Adrenal gland (tissue), 5 donors: ENCODE data around the gene CASP6.

Experiments
- CTCF ChIP-seq, 6 experiments: fragments of 450-650 bp in 4 of 6; fragments of 200-600 bp in 2 of 6; sonication (generic) in 1 of 6; IDR thresholded peaks; 1 replicate in 5 of 6; 2 replicates in 1 of 6; pipeline versions ENCODE4 v1.5.1 to v1.8.0; 2016 to 2021; ENCODE audit warnings: antibody characterized with exemption in 6 of 6, mild to moderate bottlenecking in 2 of 6, moderate library complexity in 1 of 6
- POLR2A ChIP-seq, 2 donors: fragments of 450-650 bp; IDR thresholded peaks; one replicate each; pipeline ENCODE4 v1.6.1; 2017; ENCODE audit warnings: antibody characterized with exemption in 2 of 2, mild to moderate bottlenecking in 2 of 2, moderate library complexity in 1 of 2
- donor health status: DM: no; HTN: no; CAD: no.

DNA sequence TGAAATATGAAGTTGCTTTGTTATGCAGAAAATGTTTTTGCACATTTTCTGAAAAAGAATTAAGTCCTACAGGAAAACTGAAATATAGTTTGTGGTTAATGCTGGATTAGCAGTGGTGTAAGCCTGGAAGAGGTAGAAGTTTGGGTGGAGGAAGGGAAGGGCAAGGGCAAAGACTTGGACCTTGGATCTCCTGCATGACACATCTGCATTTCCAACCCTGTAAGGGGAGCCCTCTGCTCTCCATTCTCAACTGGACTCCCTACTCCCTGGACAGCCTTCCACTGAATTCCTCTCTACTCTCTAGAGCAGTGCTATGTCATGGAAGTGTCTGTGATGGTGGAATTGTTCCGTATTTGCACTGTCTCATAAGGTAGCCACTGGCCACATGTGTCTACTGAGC lies 4.6 kb downstream of the CASP6 start:
- TF ChIP-seq CTCF (IDR thresholded peaks at IDR 0.05) (no peak), POLR2A (IDR thresholded peaks at IDR 0.05) (no peak)
